Peyer's patch (tissue), 4 donors: ENCODE results near the gene CEMIP.

Experiments used
- CTCF ChIP-seq, 6 experiments: fragments of 450-650 bp in 4 of 6; fragments of 200-600 bp in 2 of 6; sonication (generic) in 1 of 6; IDR thresholded peaks; one replicate each; pipeline ENCODE4 v1.5.1; 2017 to 2019; ENCODE audit warnings: antibody characterized with exemption in 6 of 6, mild to moderate bottlenecking in 3 of 6, moderate library complexity in 1 of 6
- POLR2A ChIP-seq, 2 donors: fragments of 450-650 bp; IDR thresholded peaks; one replicate each; pipeline ENCODE4 v1.5.1; 2017; ENCODE audit warnings: antibody characterized with exemption in 2 of 2, mild to moderate bottlenecking in 2 of 2, moderate library complexity in 2 of 2

GRCh38 chr15:80953953-80954778, 175.0 kb downstream of the CEMIP start:
- no peak for TF ChIP-seq CTCF (IDR thresholded peaks at IDR 0.05)
- TF ChIP-seq POLR2A (IDR thresholded peaks at IDR 0.05), result no peak
